ENCODE results near the gene TNFAIP8. TPM values are rescaled to one million over a fixed set of nuclear protein-coding genes. Genes with fewer than 3 reads are reported as not detected.

Gene TNFAIP8
- total and polyA plus RNA-seq, 2 experiments from 2014 or later, result 10.6 to 29.2 TPM

GRCh38 chr5:119445544-119445943 lies 89.7 kb downstream of the TNFAIP8 start (continued):
- TF ChIP-seq EZH2 (IDR thresholded peaks at IDR 0.05; ENCODE audit: low read depth, unreplicated experiment) (no peak), NANOG (IDR thresholded peaks at IDR 0.05; ENCODE audit: borderline replicate concordance) (no peak), JUNB (IDR thresholded peaks at IDR 0.05; ENCODE audit: unreplicated experiment) (no peak)

Small RNA genes lying within 50 kb of the gene (small RNA-seq; reads per million reads assigned to genes)
- gene RN7SL174P (ENCODE audit: low replicate concordance) (not detected), gene RNA5SP190 (ENCODE audit: low replicate concordance) (0.70 reads per million, percentile 48 among the genes with 10 or more reads in this experiment)

Other genes with a start within 250 kb of the TNFAIP8 start
- 277 and 326 TPM in 2 replicates for gene HSD17B4, start 96.5 kb downstream of the TNFAIP8 start, total RNA-seq (2014; rRNA removed; shearing (Covaris generic))
- gene HSD17B4, start 96.5 kb downstream of the TNFAIP8 start, polyA plus RNA-seq (2016; fragmentation: Nextera tagmentation; extraction: Ambion mirVana), result 328 and 332 TPM in 2 replicates

Data from GM23338 (cell line).